KMS-11 (cell line): ENCODE data around the gene HEXD.
"Not testable (repeated sequence)": the region's sequence is repeated elsewhere in the genome, so short reads cannot be mapped to it uniquely, and the experiment has no call there.

Source experiments
- H2AFZ ChIP-seq: fragments of 200-600 bp; sonication (generic); 2 replicates; pipeline ENCODE4 v1.6.1; 2016; ENCODE audit warnings: antibody characterized with exemption, mixed run types, low read depth
- H3K27ac ChIP-seq: fragments of 200-600 bp; sonication (generic); 2 replicates; pipeline ENCODE4 v1.6.1; 2016; ENCODE audit warnings: mild to moderate bottlenecking, mixed run types
- H3K27me3 ChIP-seq: fragments of 200-600 bp; sonication (generic); 2 replicates; pipeline ENCODE4 v1.6.1; 2017; ENCODE audit warnings: mild to moderate bottlenecking, low read depth, mixed run types, moderate library complexity; ENCODE audit not compliant: insufficient read depth
- H3K36me3 ChIP-seq: fragments of 200-600 bp; sonication (generic); 2 replicates; pipeline ENCODE4 v1.6.1; 2017; ENCODE audit warnings: mild to moderate bottlenecking, mixed run types; ENCODE audit not compliant: insufficient read depth
- H3K4me1 ChIP-seq: fragments of 200-600 bp; sonication (generic); 2 replicates; pipeline ENCODE4 v1.6.1; 2016; ENCODE audit warnings: mild to moderate bottlenecking, low read depth, mixed run types; ENCODE audit not compliant: poor library complexity, severe bottlenecking
- H3K4me2 ChIP-seq: fragments of 200-600 bp; sonication (generic); 2 replicates; pipeline ENCODE4 v1.7.0; 2016; ENCODE audit warnings: mild to moderate bottlenecking, mixed run types
- H3K4me3 ChIP-seq: fragments of 200-600 bp; sonication (generic); IDR thresholded peaks from 2 replicates; pipeline ENCODE4 v1.6.1; 2017; ENCODE audit warnings: low read depth, low read length, mixed read lengths; ENCODE audit not compliant: insufficient read depth
- H3K79me2 ChIP-seq: fragments of 200-600 bp; sonication (generic); 2 replicates; pipeline ENCODE4 v1.6.1; 2016; ENCODE audit warnings: low read depth, mixed run types; ENCODE audit not compliant: insufficient read depth
- H3K9ac ChIP-seq: fragments of 200-600 bp; sonication (generic); 2 replicates; pipeline ENCODE4 v1.6.1; 2016; ENCODE audit warnings: mild to moderate bottlenecking, mixed run types
- H4K20me1 ChIP-seq: fragments of 200-600 bp; sonication (generic); 2 replicates; pipeline ENCODE4 v1.6.1; 2016; ENCODE audit warnings: mild to moderate bottlenecking, mixed run types; ENCODE audit not compliant: insufficient read depth
- TF ChIP-seq, protein P1 (sequence below): fragments of 200-600 bp; sonication (generic); conservative IDR thresholded peaks from 2 replicates; pipeline ENCODE4 v1.6.1; 2017; ENCODE audit warnings: low read depth, mild to moderate bottlenecking, antibody characterized with exemption, low read length, moderate library complexity, mixed read lengths

The HEXD gene

GRCh38 chr17:82408288-82408937 is 9.7 kb upstream of the HEXD start:
- Histone ChIP-seq H3K4me2 (no peak overlapping the region), H3K4me1 (peaks cover 36% of the 10 kb centered on the region), H3K4me3 (no peak overlapping the region), H3K27ac (no peak overlapping the region), H3K9ac (no peak overlapping the region), H4K20me1 (no peaks in the 10 kb centered on the region), H3K79me2 (no peaks in the 10 kb centered on the region), H3K27me3 (no peaks in the 10 kb centered on the region), H2AFZ (no peak overlapping the region), H3K36me3 (no peaks in the 10 kb centered on the region)
- TF ChIP-seq, protein P1, sequence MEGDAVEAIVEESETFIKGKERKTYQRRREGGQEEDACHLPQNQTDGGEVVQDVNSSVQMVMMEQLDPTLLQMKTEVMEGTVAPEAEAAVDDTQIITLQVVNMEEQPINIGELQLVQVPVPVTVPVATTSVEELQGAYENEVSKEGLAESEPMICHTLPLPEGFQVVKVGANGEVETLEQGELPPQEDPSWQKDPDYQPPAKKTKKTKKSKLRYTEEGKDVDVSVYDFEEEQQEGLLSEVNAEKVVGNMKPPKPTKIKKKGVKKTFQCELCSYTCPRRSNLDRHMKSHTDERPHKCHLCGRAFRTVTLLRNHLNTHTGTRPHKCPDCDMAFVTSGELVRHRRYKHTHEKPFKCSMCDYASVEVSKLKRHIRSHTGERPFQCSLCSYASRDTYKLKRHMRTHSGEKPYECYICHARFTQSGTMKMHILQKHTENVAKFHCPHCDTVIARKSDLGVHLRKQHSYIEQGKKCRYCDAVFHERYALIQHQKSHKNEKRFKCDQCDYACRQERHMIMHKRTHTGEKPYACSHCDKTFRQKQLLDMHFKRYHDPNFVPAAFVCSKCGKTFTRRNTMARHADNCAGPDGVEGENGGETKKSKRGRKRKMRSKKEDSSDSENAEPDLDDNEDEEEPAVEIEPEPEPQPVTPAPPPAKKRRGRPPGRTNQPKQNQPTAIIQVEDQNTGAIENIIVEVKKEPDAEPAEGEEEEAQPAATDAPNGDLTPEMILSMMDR, result no peak

DNA sequence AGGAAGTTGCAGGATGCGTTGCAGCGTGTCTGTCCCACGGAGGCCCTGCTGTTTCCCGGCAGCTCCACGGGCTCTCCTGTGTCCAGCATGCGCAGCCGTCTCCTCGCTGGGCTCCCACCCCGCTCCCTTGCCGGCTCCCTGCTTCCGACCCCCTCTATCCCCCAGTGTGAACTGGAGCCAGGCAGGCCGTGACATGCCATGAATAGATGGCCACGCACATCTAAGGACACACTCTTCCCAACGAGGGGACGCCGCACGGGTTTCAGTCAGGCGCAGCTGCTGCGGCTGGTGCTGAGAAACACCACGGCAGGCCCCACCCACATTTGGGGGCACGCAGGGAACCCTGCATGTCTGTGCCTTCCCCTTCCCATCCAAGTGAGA is 9.2 kb upstream of the HEXD start:
- Histone ChIP-seq H4K20me1 (no peaks in the 10 kb centered on the region), H3K4me1 (peaks cover 31% of the 10 kb centered on the region), H3K79me2 (no peaks in the 10 kb centered on the region), H3K27ac (no peak overlapping the region), H3K4me3 (no peak overlapping the region), H3K4me2 (no peak overlapping the region), H3K27me3 (no peaks in the 10 kb centered on the region), H3K9ac (no peak overlapping the region), H2AFZ (no peak overlapping the region), H3K36me3 (no peaks in the 10 kb centered on the region)
- TF ChIP-seq, protein P1, result no peak

- Histone ChIP-seq H3K9ac (no peak overlapping the region), H3K4me1 (peaks cover 29% of the 10 kb centered on the region), H4K20me1 (no peaks in the 10 kb centered on the region), H3K79me2 (no peaks in the 10 kb centered on the region), H3K4me3 (no peak overlapping the region), H3K4me2 (no peak overlapping the region), H3K27me3 (no peaks in the 10 kb centered on the region), H3K36me3 (no peaks in the 10 kb centered on the region), H2AFZ (no peak overlapping the region), H3K27ac (no peak overlapping the region)
- TF ChIP-seq, protein P1, result no peak
These were observed 8.0 kb upstream of the HEXD start for GRCh38 chr17:82410014-82410716.

DNA sequence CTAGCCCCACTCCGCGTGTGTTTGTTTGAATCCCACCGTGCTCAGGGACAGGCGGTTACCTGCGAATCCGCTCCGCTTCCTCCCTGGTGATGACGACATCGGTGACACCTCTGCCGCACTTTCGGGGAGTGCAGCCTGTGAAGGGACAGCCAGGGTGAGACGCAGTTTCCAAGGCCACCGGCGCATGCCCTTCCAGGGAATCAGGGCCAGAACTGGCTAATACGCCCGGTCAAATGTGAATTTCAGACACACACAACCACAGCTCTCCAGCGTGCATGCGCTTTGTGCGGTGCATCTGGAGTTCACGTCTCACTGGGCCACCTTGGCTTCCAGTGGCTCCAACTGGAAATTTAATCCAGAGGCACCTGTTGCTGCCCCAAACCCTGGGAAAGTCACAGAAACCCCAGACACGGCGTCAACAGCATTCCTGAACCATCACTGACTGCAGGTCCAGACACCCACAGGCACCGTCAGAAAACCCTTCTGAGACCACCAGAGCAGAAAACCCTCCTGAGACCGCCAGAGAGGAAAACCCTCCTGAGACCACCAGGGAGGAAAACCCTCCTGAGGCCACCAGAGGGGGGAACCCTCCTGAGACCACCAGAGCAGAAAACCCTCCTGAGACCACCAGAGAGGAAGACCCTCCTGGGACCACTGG is 6.6 kb upstream of the HEXD start:
- Histone ChIP-seq H3K79me2 (no peaks in the 10 kb centered on the region), H3K36me3 (no peaks in the 10 kb centered on the region), H3K27me3 (no peaks in the 10 kb centered on the region), H3K27ac (no peak overlapping the region), H4K20me1 (no peaks in the 10 kb centered on the region), H2AFZ (no peak overlapping the region), H3K9ac (no peak overlapping the region), H3K4me3 (no peak overlapping the region), H3K4me2 (no peak overlapping the region), H3K4me1 (peaks cover 23% of the 10 kb centered on the region)
- TF ChIP-seq, protein P1, result no peak

- H3K79me2 ChIP-seq, H3K4me3 ChIP-seq, H2AFZ ChIP-seq, H3K4me2 ChIP-seq, H3K27me3 ChIP-seq, H3K27ac ChIP-seq, H3K36me3 ChIP-seq, H3K9ac ChIP-seq, H4K20me1 ChIP-seq: not testable (repeated sequence)
- peaks cover 25% of the 10 kb centered on the region for H3K4me1 ChIP-seq
These were observed 6.1 kb upstream of the HEXD start for GRCh38 chr17:82412081-82412480.
